HG02571 (cell line): ENCODE measurements around the gene ESYT3.
"Not testable (repeated sequence)": the region's sequence is repeated elsewhere in the genome, so short reads cannot be mapped to it uniquely, and the experiment has no call there.

Source experiments
- ATAC-seq: cut with Tn5 transposase; IDR thresholded peaks from one replicate; pipeline ENCODE4 v1.9.1; 2021; ENCODE audit warnings: mild to moderate bottlenecking, moderate library complexity; ENCODE audit not compliant: unreplicated experiment

ESYT3 gene

DNA sequence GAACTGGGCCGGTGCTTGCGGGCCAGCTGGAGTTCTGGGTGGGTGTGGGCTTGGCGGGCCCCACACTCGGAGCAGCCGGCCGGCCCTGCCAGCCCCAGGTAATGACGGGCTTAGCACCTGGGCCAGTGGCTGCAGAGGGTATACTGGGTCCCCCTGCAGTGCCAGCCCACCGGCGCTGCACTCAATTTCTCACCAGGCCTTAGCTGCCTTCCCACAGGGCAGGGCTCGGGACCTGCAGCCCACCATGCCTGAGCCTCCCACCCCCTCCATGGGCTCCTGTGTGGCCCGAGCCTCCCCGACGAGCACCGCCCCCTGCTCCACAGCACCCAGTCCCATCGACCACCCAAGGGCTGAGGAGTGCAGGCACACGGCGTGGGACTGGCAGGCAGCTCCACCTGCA lies 50.3 kb downstream of the ESYT3 start:
- ATAC-seq, result not testable (repeated sequence)

DNA sequence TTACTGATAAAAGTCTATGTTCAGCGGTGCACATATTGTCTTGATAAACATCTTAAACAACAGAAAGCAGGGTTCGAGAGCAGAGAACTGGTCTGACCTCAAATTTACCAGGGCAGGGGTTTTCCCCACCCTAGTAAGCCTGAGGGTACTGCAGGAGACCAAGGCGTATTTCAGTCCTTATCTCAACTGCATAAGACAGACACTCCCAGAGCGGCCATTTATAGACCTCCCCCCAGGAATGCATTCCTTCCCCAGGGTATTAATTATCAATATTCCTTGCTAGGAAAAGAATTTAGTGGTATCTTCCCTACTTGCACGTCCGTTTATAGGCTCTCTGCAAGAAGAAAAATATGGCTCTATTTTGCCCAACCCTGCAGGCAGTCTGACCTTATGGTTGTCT lies 52.2 kb downstream of the ESYT3 start:
- ATAC-seq, result not testable (repeated sequence)

DNA sequence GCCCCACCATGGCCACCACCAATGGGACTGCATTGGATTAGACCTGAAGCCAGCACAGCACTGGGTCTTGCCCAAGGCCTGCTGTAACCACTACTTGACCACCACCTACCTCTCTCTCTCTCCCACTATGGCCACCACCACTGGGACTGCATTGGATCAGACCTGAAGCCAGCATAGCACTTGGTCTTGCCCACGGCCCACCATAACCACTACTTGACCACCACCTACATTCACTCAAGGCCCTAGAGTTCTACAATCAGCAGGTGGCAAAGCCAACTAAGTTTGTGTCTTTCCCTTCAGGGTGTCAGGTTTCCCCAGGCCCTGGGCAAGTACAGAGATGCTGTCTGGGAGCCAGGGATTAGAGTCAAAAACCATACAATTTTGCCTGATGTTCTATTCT lies 57.6 kb downstream of the ESYT3 start:
- no peak for ATAC-seq

DNA sequence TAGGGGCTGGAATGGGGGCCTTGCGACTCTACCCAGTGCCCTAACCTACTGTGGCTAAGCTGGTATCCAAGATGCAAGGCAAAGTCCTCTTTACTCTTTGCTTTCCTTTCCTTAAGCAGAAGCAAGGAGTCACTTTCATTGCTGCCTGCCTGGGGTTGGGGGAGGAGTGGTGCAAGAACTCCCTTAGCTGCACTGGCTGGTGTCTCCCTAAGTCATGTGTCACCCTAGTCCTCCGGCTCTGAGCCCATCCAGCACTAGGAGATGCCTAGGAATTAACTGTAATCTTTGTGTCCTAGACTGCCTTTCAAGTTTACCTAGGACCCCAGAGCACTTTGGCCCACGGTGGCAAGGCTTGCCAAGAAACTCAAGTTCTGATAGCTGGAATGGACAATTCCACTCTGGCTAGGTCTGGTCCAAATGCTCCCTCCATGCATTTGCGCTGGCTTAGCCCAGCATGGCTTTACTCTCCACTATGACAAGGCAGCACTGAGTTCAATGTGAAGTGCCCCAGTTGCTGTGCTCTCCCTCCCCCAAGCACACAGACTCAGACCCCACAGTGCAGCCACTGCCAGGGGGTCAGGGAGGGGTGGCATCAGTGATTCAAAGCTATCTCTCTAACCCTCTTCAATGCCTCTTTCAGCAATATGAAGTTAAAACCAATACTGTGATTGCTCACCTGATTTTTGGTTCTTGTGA lies 58.7 kb downstream of the ESYT3 start:
- no peak for ATAC-seq

DNA sequence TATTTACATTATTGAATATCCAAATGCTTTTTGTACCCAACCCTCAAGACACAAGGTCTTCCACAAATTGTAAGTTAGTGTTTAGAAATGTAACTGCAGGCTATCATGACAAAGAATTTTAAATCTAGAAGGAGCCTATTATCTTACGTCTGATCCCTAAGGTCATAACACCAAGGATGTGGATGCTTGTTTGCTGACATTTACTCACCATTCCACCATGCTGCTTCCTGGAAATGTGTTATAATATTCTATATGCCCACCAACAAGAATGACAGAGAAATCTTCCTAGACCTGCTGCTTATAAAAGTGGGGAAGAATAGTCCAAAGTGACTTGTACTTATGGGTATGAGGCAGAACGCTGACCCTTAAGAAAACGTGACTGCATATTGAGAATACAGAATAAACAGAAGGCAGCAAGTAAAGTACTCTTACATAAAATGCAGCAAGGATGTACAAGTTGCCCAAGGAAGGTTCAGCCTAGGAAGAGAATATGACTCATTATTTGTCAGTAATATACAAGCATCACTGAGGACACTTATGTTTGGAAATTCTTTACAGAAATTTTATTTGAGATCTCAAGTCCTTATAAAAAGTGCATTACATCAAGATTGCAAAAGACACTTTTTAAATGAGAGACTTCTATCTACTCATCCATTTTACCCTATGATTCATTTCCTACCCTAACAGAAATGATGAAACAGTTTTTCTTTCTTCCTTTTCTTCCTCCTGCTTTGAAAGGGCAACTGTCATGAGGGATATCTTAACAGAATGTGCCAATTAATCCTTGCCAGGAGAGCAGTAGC lies 59.6 kb downstream of the ESYT3 start:
- no peak for ATAC-seq

DNA sequence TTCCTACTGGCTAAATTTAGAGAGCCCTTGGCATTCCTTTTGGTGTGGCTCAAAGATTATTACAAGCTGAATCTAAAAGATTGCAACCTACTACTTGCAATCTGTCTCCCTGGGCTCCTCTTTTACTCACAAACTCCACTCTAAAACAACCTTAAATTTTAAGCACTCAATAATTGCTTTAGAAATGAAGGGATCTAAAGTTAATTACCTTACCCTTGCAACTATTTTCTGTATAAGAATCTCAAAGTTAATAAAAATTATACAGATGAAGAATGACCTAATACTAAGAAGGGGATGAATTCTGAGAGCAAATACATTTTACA lies 60.2 kb downstream of the ESYT3 start:
- no peak for ATAC-seq

DNA sequence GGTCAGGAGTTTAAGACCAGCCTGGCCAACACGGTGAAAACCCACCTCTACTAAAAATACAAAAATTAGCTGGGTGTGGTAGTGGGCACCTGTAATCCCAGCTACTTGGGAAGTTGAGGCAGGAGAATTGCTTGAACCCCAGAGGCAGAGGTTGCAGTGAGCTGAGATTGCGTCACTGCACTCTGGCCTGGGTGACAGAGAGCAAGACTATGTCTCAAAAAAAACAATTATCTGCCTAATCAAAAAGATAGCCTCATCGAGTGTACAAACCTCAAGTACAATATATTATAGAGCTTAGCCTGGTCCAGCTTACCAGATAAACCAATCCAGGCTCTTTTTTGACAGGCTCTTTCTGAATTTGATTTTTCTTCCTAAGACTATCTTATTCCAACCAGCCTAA lies 61.2 kb downstream of the ESYT3 start:
- ATAC-seq, result not testable (repeated sequence)

DNA sequence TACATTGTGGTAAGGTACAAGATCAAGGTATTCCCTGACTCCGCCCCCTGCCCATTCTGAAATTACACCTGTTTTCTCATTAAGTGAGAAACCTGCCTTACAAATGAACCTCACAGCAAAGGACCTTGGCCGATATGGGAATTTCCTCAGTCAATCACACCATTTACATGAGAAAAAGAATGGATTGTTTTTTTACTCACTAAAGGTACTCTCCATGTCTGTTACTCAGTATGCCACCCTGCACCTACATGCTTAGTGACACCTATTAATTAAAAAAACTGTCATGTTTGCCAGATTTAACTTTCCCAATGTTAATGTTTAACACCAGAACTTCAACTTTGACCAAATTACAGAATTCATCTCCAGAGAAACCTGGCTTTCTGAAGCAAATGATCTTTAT lies 62.0 kb downstream of the ESYT3 start:
- ATAC-seq, result no peak

DNA sequence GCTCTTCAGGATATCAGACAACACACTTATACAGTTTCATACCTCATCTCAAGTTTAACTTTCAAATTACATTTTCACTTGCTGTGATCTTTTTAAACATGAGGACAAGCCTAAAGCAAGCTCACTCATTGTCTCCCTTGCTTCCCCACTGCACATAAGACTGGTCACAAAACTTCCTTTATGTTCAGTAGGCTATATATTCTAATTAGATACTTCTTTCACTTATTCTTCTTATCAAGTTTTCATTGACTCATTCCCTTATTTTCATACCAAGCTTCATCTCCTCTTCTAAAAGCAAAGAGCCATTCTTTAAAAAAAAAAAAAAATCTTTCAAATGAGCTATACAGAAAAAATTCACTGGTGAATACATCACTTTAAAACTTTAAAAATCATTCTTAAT lies 62.6 kb downstream of the ESYT3 start:
- ATAC-seq, result no peak

DNA sequence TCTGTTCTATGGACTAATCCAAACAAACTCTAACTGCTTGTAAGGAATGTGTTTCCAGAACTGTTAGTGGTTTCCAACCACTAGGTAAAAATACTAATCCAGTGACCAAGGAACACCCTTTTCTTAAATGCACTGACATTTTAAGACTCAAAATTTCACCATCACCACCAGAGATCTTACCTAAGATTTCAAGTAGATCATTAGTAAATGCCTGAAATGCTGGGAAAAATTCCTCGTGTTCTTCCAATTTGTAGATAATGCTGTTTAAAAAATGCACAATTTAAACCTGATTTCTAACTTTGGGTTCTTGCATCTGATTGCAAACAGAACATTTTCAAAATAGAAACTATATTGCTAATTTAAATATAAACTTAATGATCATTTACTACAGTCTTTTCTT lies 63.4 kb downstream of the ESYT3 start:
- no peak for ATAC-seq

DNA sequence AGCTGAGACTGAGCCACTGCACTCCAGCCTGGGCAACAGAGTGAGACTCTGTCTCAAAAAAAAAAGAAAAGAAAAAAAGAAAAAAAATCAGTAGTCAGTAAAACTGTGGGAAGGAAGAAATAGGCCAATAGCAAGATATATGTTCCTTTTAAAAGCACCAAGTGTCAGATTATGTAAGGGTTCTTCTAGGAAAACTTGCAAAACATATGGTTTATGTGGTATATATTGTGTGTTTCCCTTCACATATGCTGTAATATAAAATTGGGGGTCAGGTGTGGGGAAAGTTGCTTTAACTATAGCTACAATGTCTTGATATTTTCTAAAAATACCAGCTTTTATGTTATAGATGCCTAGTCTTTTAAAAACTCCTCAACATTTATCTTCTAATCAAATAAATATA lies 64.6 kb downstream of the ESYT3 start:
- no peak for ATAC-seq

DNA sequence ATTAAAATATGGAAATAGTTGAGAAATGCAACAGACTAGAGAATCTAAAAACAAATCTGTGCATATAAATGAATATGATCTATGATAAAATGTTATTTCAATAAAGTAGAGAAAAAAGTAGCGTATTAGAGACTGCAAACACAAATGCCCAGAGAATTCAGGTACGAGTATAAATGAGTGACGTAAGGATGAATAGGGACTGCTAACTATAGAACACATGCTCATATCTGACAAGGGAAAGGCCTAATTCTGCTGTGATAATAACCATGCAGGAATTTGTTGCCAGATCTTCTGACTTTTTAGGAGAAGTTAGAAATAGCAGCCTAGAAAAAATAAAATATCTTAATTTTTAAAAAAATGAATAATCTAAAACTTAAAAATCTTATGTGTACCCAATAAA lies 73.1 kb downstream of the ESYT3 start:
- no peak for ATAC-seq

DNA sequence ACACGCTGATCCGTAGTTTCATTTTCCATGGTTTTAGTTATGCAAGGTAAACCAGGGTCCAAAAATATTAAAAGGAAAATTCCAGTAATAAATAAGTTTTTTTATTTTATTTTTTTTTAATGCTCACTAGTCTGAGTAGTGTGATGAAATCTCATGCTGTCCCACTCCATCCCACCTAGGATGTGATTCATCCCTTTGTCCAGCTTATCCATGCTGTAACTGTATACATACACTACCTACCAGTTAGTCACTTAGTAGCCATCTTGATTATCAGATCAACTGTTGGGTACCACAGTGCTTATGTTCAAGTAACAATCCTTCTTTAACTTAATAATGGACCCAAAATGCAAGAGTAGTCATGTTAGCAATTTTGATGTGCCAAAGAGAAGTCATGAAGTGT lies 75.2 kb downstream of the ESYT3 start:
- no peak for ATAC-seq

DNA sequence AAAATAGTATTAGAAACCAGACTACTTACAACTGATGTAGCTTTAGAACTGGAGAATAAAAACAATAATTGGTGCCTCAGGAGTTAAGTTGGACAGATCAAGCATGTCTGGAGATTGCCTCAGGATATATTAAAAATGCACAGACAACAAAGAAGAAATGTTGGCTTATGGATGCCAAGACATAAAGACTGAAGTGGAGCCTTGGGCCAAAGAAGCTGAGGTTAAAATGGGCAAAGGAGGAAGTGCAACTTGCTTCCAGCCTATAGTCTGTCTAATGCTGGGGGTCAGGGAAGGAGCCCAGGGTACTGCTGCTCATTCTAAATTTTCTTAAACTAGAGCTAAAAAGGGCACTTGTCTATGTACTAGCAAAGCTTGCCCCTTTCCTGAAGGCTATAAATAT lies 77.5 kb downstream of the ESYT3 start:
- ATAC-seq, result no peak

DNA sequence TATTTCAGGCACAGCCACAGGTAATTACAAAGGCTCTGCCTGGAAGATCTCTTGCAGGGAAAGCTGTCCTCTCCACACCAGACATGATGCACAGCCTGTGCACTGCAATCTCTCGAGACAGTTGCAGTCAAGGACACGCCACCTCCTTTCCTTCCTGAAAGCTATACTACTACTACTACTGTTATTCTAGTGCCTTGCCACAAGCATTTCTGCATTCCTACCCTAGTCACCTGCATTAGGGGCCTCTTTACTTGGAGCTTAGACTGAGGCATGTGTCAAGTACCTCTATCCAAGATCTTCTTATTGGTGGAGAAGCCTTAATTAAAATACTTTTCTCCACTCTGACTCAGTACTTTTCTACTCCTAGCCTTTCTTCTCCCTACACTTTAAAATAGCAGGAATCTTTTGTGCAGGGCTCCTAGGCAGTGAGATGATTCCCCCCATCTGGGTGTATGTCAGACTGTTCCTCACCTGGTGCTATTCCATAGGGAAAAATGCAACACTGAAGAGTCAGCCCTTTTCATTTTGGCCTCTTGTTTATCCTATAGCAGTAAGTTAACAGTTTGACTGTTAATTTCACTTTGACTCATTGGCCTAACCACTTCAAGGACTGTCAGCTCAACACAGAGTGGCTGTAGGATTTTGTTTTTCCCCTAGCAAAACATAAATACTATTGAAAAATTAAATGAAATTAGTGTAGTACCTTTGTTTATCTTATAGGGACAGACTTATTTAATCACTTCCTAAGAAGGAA lies 78.9 kb downstream of the ESYT3 start:
- ATAC-seq, result peak; percentile 56

DNA sequence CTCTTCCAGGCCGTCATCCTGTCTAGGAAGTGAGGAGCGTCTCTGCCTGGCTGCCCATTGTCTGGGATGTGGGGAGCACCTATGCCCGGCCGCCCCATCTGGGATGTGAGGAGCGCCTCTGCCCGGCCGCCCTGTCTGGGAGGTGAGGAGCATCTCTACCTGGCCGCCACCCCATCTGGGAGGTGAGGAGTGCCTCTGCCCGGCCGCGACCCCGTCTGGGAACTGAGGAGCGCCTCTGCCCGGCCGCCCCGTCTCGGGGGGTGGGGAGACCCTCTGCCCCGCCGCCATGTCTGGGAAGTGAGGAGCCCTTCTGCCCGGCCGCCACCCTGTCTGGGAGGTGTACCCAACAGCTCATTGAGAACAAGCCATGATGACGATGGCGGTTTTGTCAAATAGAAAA lies 87.0 kb downstream of the ESYT3 start:
- not testable (repeated sequence) for ATAC-seq
